Skeletal muscle satellite cell (primary cell): ENCODE measurements around the gene SLC39A6.

Source experiments
- H3K27me3 ChIP-seq: 2 replicates; pipeline ENCODE4 v1.7.0; 2013; ENCODE audit warnings: low read length; ENCODE audit not compliant: control insufficient read depth, insufficient read depth
- H3K36me3 ChIP-seq: 2 replicates; pipeline ENCODE4 v1.7.0; 2013; ENCODE audit warnings: mild to moderate bottlenecking, control low read depth, low read length; ENCODE audit not compliant: insufficient read depth
- H3K4me1 ChIP-seq: 2 replicates; pipeline ENCODE4 v1.7.0; 2013; ENCODE audit warnings: low read length; ENCODE audit not compliant: control insufficient read depth, insufficient read depth
- H3K4me2 ChIP-seq: 2 replicates; pipeline ENCODE4 v1.7.0; 2013; ENCODE audit warnings: mild to moderate bottlenecking, low read length
- H3K4me3 ChIP-seq: 2 replicates; pipeline ENCODE4 v1.7.0; 2013; ENCODE audit warnings: low read length
- H3K9ac ChIP-seq: 2 replicates; pipeline ENCODE4 v1.7.0; 2013; ENCODE audit warnings: mild to moderate bottlenecking, low read depth, low read length, moderate library complexity
- H3K9me3 ChIP-seq: replicated peaks from 2 replicates; pipeline ENCODE4 v1.7.0; 2013; ENCODE audit warnings: mild to moderate bottlenecking, control low read depth, low read length

Gene SLC39A6

GRCh38 chr18:36157441-36157840 lies 28.3 kb upstream of the SLC39A6 start:
- H3K27me3 ChIP-seq = no peaks in the 10 kb centered on the region
- peaks cover 55% of the 10 kb centered on the region for H3K36me3 ChIP-seq
- H3K9ac ChIP-seq = no peak overlapping the region
- H3K4me3 ChIP-seq = no peak overlapping the region
- H3K4me2 ChIP-seq = peak overlapping the region; percentile 1
- peaks cover 32% of the 10 kb centered on the region for H3K4me1 ChIP-seq
- no peaks in the 10 kb centered on the region for H3K9me3 ChIP-seq

- no peak overlapping the region for H3K9ac ChIP-seq
- H3K4me2 ChIP-seq = no peak overlapping the region
- H3K36me3 ChIP-seq = peaks cover 47% of the 10 kb centered on the region
- H3K9me3 ChIP-seq = no peaks in the 10 kb centered on the region
- H3K4me1 ChIP-seq = peaks cover 34% of the 10 kb centered on the region
- no peak overlapping the region for H3K4me3 ChIP-seq
- no peaks in the 10 kb centered on the region for H3K27me3 ChIP-seq
Measured at GRCh38 chr18:36155851-36156757, 27.0 kb upstream of the SLC39A6 start.

GRCh38 chr18:36153771-36154170 lies 24.6 kb upstream of the SLC39A6 start:
- Histone ChIP-seq H3K4me3 (no peak overlapping the region), H3K9ac (peak overlapping the region; percentile 43), H3K36me3 (peaks cover 45% of the 10 kb centered on the region), H3K27me3 (no peaks in the 10 kb centered on the region), H3K9me3 (no peaks in the 10 kb centered on the region), H3K4me1 (peaks cover 34% of the 10 kb centered on the region), H3K4me2 (peak overlapping the region; percentile 39)

- H3K9me3 ChIP-seq = no peaks in the 10 kb centered on the region
- peaks cover 28% of the 10 kb centered on the region for H3K4me1 ChIP-seq
- H3K4me2 ChIP-seq = peak overlapping the region; percentile 45
- H3K36me3 ChIP-seq = peaks cover 50% of the 10 kb centered on the region
- no peaks in the 10 kb centered on the region for H3K27me3 ChIP-seq
- H3K9ac ChIP-seq = peak overlapping the region; percentile 43
- no peak overlapping the region for H3K4me3 ChIP-seq
Measured at GRCh38 chr18:36153203-36153602, 24.1 kb upstream of the SLC39A6 start.

GRCh38 chr18:36152781-36153180 lies 23.6 kb upstream of the SLC39A6 start:
- H3K27me3 ChIP-seq = no peaks in the 10 kb centered on the region
- H3K4me2 ChIP-seq = peak overlapping the region; percentile 45
- H3K4me1 ChIP-seq = peaks cover 24% of the 10 kb centered on the region
- H3K4me3 ChIP-seq = no peak overlapping the region
- no peaks in the 10 kb centered on the region for H3K9me3 ChIP-seq
- H3K36me3 ChIP-seq = peaks cover 52% of the 10 kb centered on the region
- H3K9ac ChIP-seq = no peak overlapping the region

GRCh38 chr18:36149514-36150289 lies 20.6 kb upstream of the SLC39A6 start:
- peaks cover 57% of the 10 kb centered on the region for H3K36me3 ChIP-seq
- H3K4me3 ChIP-seq = no peak overlapping the region
- no peak overlapping the region for H3K4me2 ChIP-seq
- no peaks in the 10 kb centered on the region for H3K9me3 ChIP-seq
- no peak overlapping the region for H3K9ac ChIP-seq
- peaks cover 18% of the 10 kb centered on the region for H3K4me1 ChIP-seq
- H3K27me3 ChIP-seq = no peaks in the 10 kb centered on the region

GRCh38 chr18:36143391-36143790 lies 14.3 kb upstream of the SLC39A6 start:
- peaks cover 62% of the 10 kb centered on the region for H3K36me3 ChIP-seq
- no peaks in the 10 kb centered on the region for H3K9me3 ChIP-seq
- H3K4me1 ChIP-seq = no peaks in the 10 kb centered on the region
- H3K27me3 ChIP-seq = no peaks in the 10 kb centered on the region
- H3K9ac ChIP-seq = no peak overlapping the region
- H3K4me3 ChIP-seq = no peak overlapping the region
- H3K4me2 ChIP-seq = no peak overlapping the region

GRCh38 chr18:36142751-36143150 lies 13.6 kb upstream of the SLC39A6 start:
- no peak overlapping the region for H3K4me3 ChIP-seq
- peaks cover 66% of the 10 kb centered on the region for H3K36me3 ChIP-seq
- H3K4me2 ChIP-seq = no peak overlapping the region
- no peaks in the 10 kb centered on the region for H3K9me3 ChIP-seq
- H3K27me3 ChIP-seq = no peaks in the 10 kb centered on the region
- H3K9ac ChIP-seq = no peak overlapping the region
- no peaks in the 10 kb centered on the region for H3K4me1 ChIP-seq

DNA sequence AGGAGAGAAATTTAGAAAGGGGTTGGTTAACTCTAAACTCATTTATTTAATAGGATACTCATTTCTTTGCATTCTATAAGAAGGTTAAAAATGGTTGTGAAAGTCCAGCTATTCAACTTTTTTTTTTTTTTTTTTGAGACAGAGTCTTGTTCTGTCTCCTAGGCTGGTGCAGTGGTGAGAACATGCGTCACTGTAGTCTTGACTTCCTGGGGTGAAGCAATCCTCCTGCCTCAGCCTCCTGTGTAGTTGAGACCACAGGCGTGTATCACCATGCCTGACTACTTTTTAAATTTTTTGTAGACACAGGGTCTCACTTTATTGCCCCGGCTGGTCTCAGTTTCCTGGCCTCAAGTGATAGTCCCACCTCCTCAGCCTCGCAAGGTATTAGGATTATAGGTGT lies 12.4 kb upstream of the SLC39A6 start:
- H3K27me3 ChIP-seq = no peaks in the 10 kb centered on the region
- H3K9me3 ChIP-seq = no peaks in the 10 kb centered on the region
- no peak overlapping the region for H3K9ac ChIP-seq
- H3K4me1 ChIP-seq = no peaks in the 10 kb centered on the region
- no peak overlapping the region for H3K4me2 ChIP-seq
- peaks cover 70% of the 10 kb centered on the region for H3K36me3 ChIP-seq
- no peak overlapping the region for H3K4me3 ChIP-seq

DNA sequence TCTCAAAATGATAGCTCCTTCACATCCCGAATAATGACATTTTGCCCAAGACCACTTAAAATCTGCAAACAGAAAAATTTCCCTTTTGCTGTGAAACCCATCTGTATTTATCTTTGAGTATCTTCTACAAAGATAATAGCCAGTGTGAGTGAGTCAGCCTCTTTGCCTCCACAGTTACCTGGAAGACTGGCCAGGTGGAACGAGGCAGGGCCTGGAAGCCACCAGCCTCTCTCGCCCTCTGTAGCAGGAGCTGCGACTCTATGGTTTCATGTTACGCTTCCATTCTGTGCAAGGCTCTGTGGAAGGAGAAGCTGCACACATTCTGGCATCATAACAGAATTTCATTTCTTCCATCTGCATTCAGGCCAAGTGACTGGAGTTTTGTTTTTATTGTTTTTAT lies 10.1 kb upstream of the SLC39A6 start:
- Histone ChIP-seq H3K4me3 (no peak overlapping the region), H3K27me3 (no peaks in the 10 kb centered on the region), H3K9me3 (no peaks in the 10 kb centered on the region), H3K4me2 (no peak overlapping the region), H3K4me1 (no peaks in the 10 kb centered on the region), H3K36me3 (peaks cover 53% of the 10 kb centered on the region), H3K9ac (no peak overlapping the region)

DNA sequence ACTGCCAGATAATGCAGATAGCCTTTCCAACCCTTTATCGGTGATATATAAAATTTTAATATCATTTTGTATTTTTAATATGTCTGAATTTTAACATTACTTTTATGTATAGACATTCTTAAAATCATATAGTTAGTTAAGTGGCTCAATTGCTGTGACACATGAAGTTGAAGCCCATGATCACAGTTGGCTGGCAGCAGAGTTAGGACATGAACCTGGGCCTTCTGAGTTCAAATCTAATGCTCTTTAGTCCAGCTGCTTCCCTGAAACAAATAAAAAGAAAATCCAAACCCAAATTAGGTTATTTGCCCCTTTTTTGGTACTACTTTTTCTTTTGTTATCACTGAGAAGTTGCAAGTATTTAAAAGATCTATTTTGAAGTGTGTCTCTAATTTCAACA lies 6.1 kb upstream of the SLC39A6 start:
- H3K4me3 ChIP-seq = no peak overlapping the region
- no peaks in the 10 kb centered on the region for H3K9me3 ChIP-seq
- no peak overlapping the region for H3K4me2 ChIP-seq
- no peak overlapping the region for H3K9ac ChIP-seq
- H3K36me3 ChIP-seq = peaks cover 33% of the 10 kb centered on the region
- peaks cover 7% of the 10 kb centered on the region for H3K4me1 ChIP-seq
- no peaks in the 10 kb centered on the region for H3K27me3 ChIP-seq
